Gastrocnemius medialis (tissue), 4 donors: ENCODE results near the gene ITIH2. TPM values are rescaled to one million over a fixed set of nuclear protein-coding genes. Genes with fewer than 3 reads are reported as not detected.

Source experiments
- ATAC-seq, 2 donors: fragments of 150-250 bp; one replicate each; pipeline ENCODE4 v1.9.1; 2016
- DNase-seq, 2 donors: peaks; one replicate each; pipeline ENCODE4 v3.0.0-alpha.2; 2019
- H3K27ac ChIP-seq, 4 donors: fragments of 200-600 bp; sonication (generic); 1 replicate in 1 of 4; 2 replicates in 3 of 4; pipeline ENCODE4 v1.5.1; 2016 to 2018; ENCODE audit warnings: mild to moderate bottlenecking in 2 of 4, moderate library complexity in 1 of 4
- H3K27me3 ChIP-seq, 3 donors: fragments of 200-600 bp; sonication (generic) in 2 of 3; 1 replicate in 1 of 3; 2 replicates in 2 of 3; pipeline versions ENCODE4 v1.5.1 to v1.6.0; 2016 to 2019; ENCODE audit warnings: mild to moderate bottlenecking in 1 of 3, moderate library complexity in 1 of 3
- H3K36me3 ChIP-seq, 2 donors: fragments of 200-600 bp; sonication (generic) in 1 of 2; one replicate each; pipeline ENCODE4 v1.5.1; 2017 to 2018
- H3K4me1 ChIP-seq, 2 donors: fragments of 200-600 bp; sonication (generic) in 1 of 2; one replicate each; pipeline ENCODE4 v1.5.1; 2016 to 2017; ENCODE audit warnings: mild to moderate bottlenecking in 2 of 2
- H3K4me3 ChIP-seq, 4 donors: fragments of 200-600 bp; sonication (generic) in 3 of 4; 1 replicate in 1 of 4; 2 replicates in 3 of 4; pipeline ENCODE4 v1.5.1; 2016 to 2019; ENCODE audit warnings: mild to moderate bottlenecking in 2 of 4
- H3K9me3 ChIP-seq, 3 donors: fragments of 200-600 bp; sonication (generic) in 2 of 3; 1 replicate in 1 of 3; 2 replicates in 2 of 3; pipeline ENCODE4 v1.5.1; 2016 to 2019
- CTCF ChIP-seq, 5 experiments: fragments of 450-650 bp in 3 of 5; fragments of 200-600 bp in 2 of 5; sonication (generic) in 2 of 5; IDR thresholded peaks in 4 of 5; conservative IDR thresholded peaks in 1 of 5; 1 replicate in 4 of 5; 2 replicates in 1 of 5; pipeline ENCODE4 v1.5.1; 2016 to 2019; ENCODE audit warnings: antibody characterized with exemption in 5 of 5, mild to moderate bottlenecking in 3 of 5, moderate library complexity in 3 of 5
- POLR2A ChIP-seq, 2 donors: fragments of 450-650 bp; IDR thresholded peaks; one replicate each; pipeline ENCODE4 v1.6.1; 2017; ENCODE audit warnings: antibody characterized with exemption in 2 of 2, mild to moderate bottlenecking in 2 of 2, moderate library complexity in 2 of 2
- in situ Hi-C, 4 donors: fragments of 200-750 bp; cut with MboI; loops; one replicate each; pipeline versions ENCODE4 v1.15.0 to v1.8.0; 2017; ENCODE audit warnings: low sequenced_read_pairs in 4 of 4
- intact Hi-C: fragments of 100-400 bp; cut with DNase I; formaldehyde crosslinking; loops from one replicate; pipeline ENCODE4 v1.15.1; 2023; ENCODE audit warnings: low total_unique reads
- total RNA-seq, 4 donors: library from RNA; depleted of rRNA; stranded (reverse); fragments of >200 nt; gene quantifications; one replicate each; pipeline versions ENCODE4 v1.1.0 to v1.2.3, GENCODE V29; 2016

ITIH2 gene
- total RNA-seq, 4 donors from 2014 or later: 0.55 to 1.4 TPM; not detected in 2

GRCh38 chr10:7704071-7705016 lies 1.2 kb downstream of the ITIH2 start:
- peaks cover 0 to 3% (median 2%) of the 10 kb centered on the region in 3 donors for H3K27me3 ChIP-seq
- H3K4me3 ChIP-seq: no peak overlapping the region
- DNase-seq (no peak), ATAC-seq (no peak)
- intact Hi-C loops: no loop called here
- H3K9me3 ChIP-seq: no peaks in the 10 kb centered on the region
- no peaks in the 10 kb centered on the region for H3K4me1 ChIP-seq
- H3K36me3 ChIP-seq: no peaks in the 10 kb centered on the region
- TF ChIP-seq POLR2A (IDR thresholded peaks at IDR 0.05): no peak
- no peak for TF ChIP-seq CTCF (IDR thresholded peaks at IDR 0.05 in 4 of 5, conservative IDR thresholded peaks at IDR 0.05 in 1 of 5)
- in situ Hi-C loops: no loop called here
- H3K27ac ChIP-seq: no peak overlapping the region

- Histone ChIP-seq H3K36me3 (no peaks in the 10 kb centered on the region), H3K27me3 (peaks cover 0 to 3% (median 2%) of the 10 kb centered on the region in 3 donors), H3K4me1 (no peaks in the 10 kb centered on the region), H3K27ac (no peak overlapping the region), H3K4me3 (no peak overlapping the region), H3K9me3 (no peaks in the 10 kb centered on the region)
- no peak for ATAC-seq
- no peak for DNase-seq
- TF ChIP-seq CTCF (IDR thresholded peaks at IDR 0.05 in 4 of 5, conservative IDR thresholded peaks at IDR 0.05 in 1 of 5) (no peak), POLR2A (IDR thresholded peaks at IDR 0.05) (no peak)
- intact Hi-C loops (no loop called here), in situ Hi-C loops (no loop called here)
Measured at GRCh38 chr10:7705341-7705740, 2.2 kb downstream of the ITIH2 start.

GRCh38 chr10:7706534-7707073 lies 3.5 kb downstream of the ITIH2 start:
- in situ Hi-C loops: no loop called here
- Histone ChIP-seq H3K27me3 (peaks cover 0 to 3% (median 2%) of the 10 kb centered on the region in 3 donors), H3K9me3 (no peaks in the 10 kb centered on the region), H3K4me3 (no peak overlapping the region), H3K27ac (no peak overlapping the region), H3K36me3 (no peaks in the 10 kb centered on the region), H3K4me1 (no peaks in the 10 kb centered on the region)
- no peak for ATAC-seq
- intact Hi-C loops: no loop called here
- TF ChIP-seq POLR2A (IDR thresholded peaks at IDR 0.05) (no peak), CTCF (IDR thresholded peaks at IDR 0.05 in 4 of 5, conservative IDR thresholded peaks at IDR 0.05 in 1 of 5) (no peak)
- no peak for DNase-seq

- DNase-seq: no peak
- H3K4me3 ChIP-seq: no peak overlapping the region
- ATAC-seq: no peak
- H3K27me3 ChIP-seq: peaks cover 0 to 3% (median 2%) of the 10 kb centered on the region in 3 donors
- TF ChIP-seq POLR2A (IDR thresholded peaks at IDR 0.05) (no peak), CTCF (IDR thresholded peaks at IDR 0.05 in 4 of 5, conservative IDR thresholded peaks at IDR 0.05 in 1 of 5) (no peak)
- in situ Hi-C loops (no loop called here), intact Hi-C loops (no loop called here)
- H3K27ac ChIP-seq: no peak overlapping the region
- no peaks in the 10 kb centered on the region for H3K36me3 ChIP-seq
- H3K4me1 ChIP-seq: no peaks in the 10 kb centered on the region
- no peaks in the 10 kb centered on the region for H3K9me3 ChIP-seq
Measured at GRCh38 chr10:7707102-7707501, 4.0 kb downstream of the ITIH2 start.
